CD14-positive monocyte (primary cell): ENCODE results near the gene ZNF710. TPM values are rescaled to one million over a fixed set of nuclear protein-coding genes. Genes with fewer than 3 reads are reported as not detected.
A peak's percentile ranks its signal among the peaks of the same experiment; 100 is the strongest.
"Not testable (repeated sequence)": the region's sequence is repeated elsewhere in the genome, so short reads cannot be mapped to it uniquely, and the experiment has no call there.

Experiments used
- DNase-seq, 3 donors: peaks; one replicate each; pipeline ENCODE4 v3.0.0-alpha.2; 2011 to 2022
- H2AFZ ChIP-seq: 2 replicates; pipeline ENCODE4 v1.6.0; 2012; ENCODE audit warnings: mild to moderate bottlenecking, low read depth, low read length, inconsistent platforms; ENCODE audit not compliant: insufficient read depth, poor library complexity, severe bottlenecking
- H3K27ac ChIP-seq, 2 donors: 1 replicate in 1 of 2; 2 replicates in 1 of 2; pipeline ENCODE4 v1.5.1; 2012 to 2013; ENCODE audit warnings: low read length in 2 of 2, control low read depth in 1 of 2, inconsistent platforms in 1 of 2, low read depth in 1 of 2, mild to moderate bottlenecking in 1 of 2
- H3K27me3 ChIP-seq, 2 donors: one replicate each; pipeline versions ENCODE4 v1.6.0 to v1.6.1; 2011 to 2013; ENCODE audit warnings: low read length in 2 of 2; ENCODE audit not compliant: control insufficient read depth in 2 of 2, insufficient read depth in 2 of 2
- H3K36me3 ChIP-seq, 2 donors: replicated peaks in 1 of 2; 1 replicate in 1 of 2; 2 replicates in 1 of 2; pipeline versions ENCODE4 v1.5.1 to v1.6.1; 2012 to 2013; ENCODE audit warnings: low read length in 2 of 2, control low read depth in 1 of 2, inconsistent platforms in 1 of 2, mild to moderate bottlenecking in 1 of 2; ENCODE audit not compliant: insufficient read depth in 2 of 2, control insufficient read depth in 1 of 2
- H3K4me1 ChIP-seq, 2 donors: 1 replicate in 1 of 2; 2 replicates in 1 of 2; pipeline versions ENCODE4 v1.5.1 to v1.6.1; 2012 to 2013; ENCODE audit warnings: low read length in 2 of 2, control low read depth in 1 of 2, inconsistent platforms in 1 of 2, mild to moderate bottlenecking in 1 of 2, moderate library complexity in 1 of 2; ENCODE audit not compliant: insufficient read depth in 2 of 2, control insufficient read depth in 1 of 2
- H3K4me2 ChIP-seq: replicated peaks from 2 replicates; pipeline ENCODE3; 2012; ENCODE audit warnings: low read length, moderate library complexity, mild to moderate bottlenecking; ENCODE audit not compliant: poor library complexity, severe bottlenecking; ENCODE audit errors: extremely low read depth
- H3K4me3 ChIP-seq, 3 experiments: fragments of 200-600 bp in 1 of 3; sonication (generic) in 1 of 3; replicated peaks in 1 of 3; 1 replicate in 2 of 3; 2 replicates in 1 of 3; pipeline ENCODE4 v1.5.1; 2011 to 2013; ENCODE audit warnings: low read length in 3 of 3, mild to moderate bottlenecking in 3 of 3, control low read depth in 2 of 3, low read depth in 2 of 3, inconsistent platforms in 1 of 3, moderate library complexity in 1 of 3
- H3K79me2 ChIP-seq: 2 replicates; pipeline ENCODE4 v1.6.0; 2012; ENCODE audit warnings: mild to moderate bottlenecking, control low read depth, inconsistent platforms, low read length, moderate library complexity; ENCODE audit not compliant: insufficient read depth
- H3K9ac ChIP-seq: 2 replicates; pipeline ENCODE4 v1.6.0; 2017; ENCODE audit warnings: low read length, mild to moderate bottlenecking; ENCODE audit not compliant: insufficient read depth, poor library complexity, severe bottlenecking
- H3K9me3 ChIP-seq, 2 donors: replicated peaks in 1 of 2; 1 replicate in 1 of 2; 2 replicates in 1 of 2; pipeline versions ENCODE4 v1.5.1 to v1.6.1; 2012 to 2013; ENCODE audit warnings: low read length in 2 of 2, control low read depth in 1 of 2; ENCODE audit not compliant: control insufficient read depth in 1 of 2, insufficient read depth in 1 of 2
- H4K20me1 ChIP-seq: 2 replicates; pipeline ENCODE4 v1.6.0; 2012; ENCODE audit warnings: mild to moderate bottlenecking, low read length, control low read depth, moderate library complexity; ENCODE audit not compliant: insufficient read depth
- H3K27ac Mint-ChIP-seq, 7 donors: one replicate each; pipeline ENCODE4 v1.8.0; 2020; ENCODE audit warnings: mild to moderate bottlenecking in 7 of 7, mixed read lengths in 7 of 7, moderate library complexity in 6 of 7, inconsistent platforms in 2 of 7
- H3K27me3 Mint-ChIP-seq, 3 donors: one replicate each; pipeline ENCODE4 v1.8.0; 2021 to 2022; ENCODE audit warnings: low read depth in 3 of 3, mild to moderate bottlenecking in 3 of 3, mixed read lengths in 3 of 3, moderate library complexity in 3 of 3, inconsistent platforms in 1 of 3
- H3K36me3 Mint-ChIP-seq, 2 donors: one replicate each; pipeline ENCODE4 v1.8.0; 2020; ENCODE audit warnings: mixed read lengths in 2 of 2, inconsistent platforms in 1 of 2, mild to moderate bottlenecking in 1 of 2
- H3K4me1 Mint-ChIP-seq: one replicate; pipeline ENCODE4 v1.8.0; 2020; ENCODE audit warnings: mild to moderate bottlenecking, mixed read lengths
- H3K4me3 Mint-ChIP-seq, 2 donors: one replicate each; pipeline ENCODE4 v1.8.0; 2020; ENCODE audit warnings: mild to moderate bottlenecking in 2 of 2, mixed read lengths in 2 of 2, moderate library complexity in 1 of 2
- H3K9me3 Mint-ChIP-seq, 7 donors: one replicate each; pipeline ENCODE4 v1.8.0; 2020 to 2022; ENCODE audit warnings: mixed read lengths in 7 of 7, mild to moderate bottlenecking in 6 of 7, moderate library complexity in 6 of 7, inconsistent platforms in 2 of 7
- CTCF ChIP-seq: fragments of 200-600 bp; IDR thresholded peaks from one replicate; pipeline ENCODE4 v1.8.0; 2022; ENCODE audit warnings: antibody characterized with exemption, mild to moderate bottlenecking
- WGBS: methylation state at CpG from one replicate; pipeline ENCODE4 v1.1.5; 2013; ENCODE audit warnings: missing lambda C conversion rate; ENCODE audit not compliant: insufficient coverage; 5-methylcytosine and 5-hydroxymethylcytosine counted together
- intact Hi-C, 2 donors: fragments of 100-400 bp; cut with micrococcal nuclease; formaldehyde crosslinking; loops; one replicate each; pipeline versions ENCODE4 v1.15.0 to v1.15.1; 2023
- polyA plus RNA-seq, 3 donors: library from polyadenylated mRNA; depleted of rRNA in 1 of 3; unstranded in 2 of 3; stranded (reverse) in 1 of 3; fragments of 300-500 nt in 2 of 3; fragments of >200 nt in 1 of 3; fragmentation: Illumina TruSeq in 2 of 3; gene quantifications; 1 replicate in 2 of 3; 2 replicates in 1 of 3; pipeline ENCODE4 v1.2.3, GENCODE V29; 2012 to 2021

Gene ZNF710
- polyA plus RNA-seq, 3 donors = 3.4 to 45.6 (median 4.8) TPM

DNA sequence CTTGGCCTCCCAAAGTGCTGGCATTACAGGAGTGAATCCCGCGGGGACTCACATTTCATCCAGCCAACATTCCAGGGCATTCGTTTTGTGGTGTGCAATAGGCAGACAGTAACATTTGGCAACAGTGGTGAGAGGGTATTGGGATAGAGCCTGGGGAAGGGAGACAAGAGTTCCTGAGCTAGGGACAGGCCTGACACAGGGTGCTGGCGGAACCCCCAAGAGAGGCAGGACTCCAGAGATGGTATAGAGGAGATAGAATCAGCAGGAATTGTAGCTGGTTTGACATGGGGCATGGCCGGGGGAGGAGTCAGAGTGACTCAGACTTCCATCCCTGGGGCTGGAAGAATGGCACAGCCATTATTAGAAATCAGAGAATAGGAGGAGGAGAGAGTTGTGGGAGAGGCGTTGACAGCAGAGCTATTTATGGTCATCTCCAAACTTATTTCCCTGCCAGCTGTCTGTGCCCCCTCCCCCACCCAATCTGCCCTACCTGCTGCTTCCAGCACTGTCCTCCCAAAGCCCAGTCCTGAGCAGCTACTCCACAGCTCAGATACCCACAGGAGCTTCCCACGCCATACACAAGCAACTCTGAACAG lies 105.5 kb downstream of the ZNF710 start:
- Histone ChIP-seq H3K27ac (no peak overlapping the region), H3K4me2 (no peak overlapping the region), H3K4me3 (no peak overlapping the region), H2AFZ (no peak overlapping the region), H3K4me1 (peaks cover 7 to 11% of the 10 kb centered on the region in 2 donors), H3K36me3 (no peaks in the 10 kb centered on the region), H3K9me3 (no peaks in the 10 kb centered on the region), H3K27me3 (peaks cover 0 to 2% of the 10 kb centered on the region in 2 donors), H3K9ac (no peak overlapping the region), H4K20me1 (no peaks in the 10 kb centered on the region), H3K79me2 (peaks cover 5% of the 10 kb centered on the region)
- Mint-ChIP-seq H3K4me3 (no peak overlapping the region), H3K27me3 (peaks cover 13 to 22% (median 20%) of the 10 kb centered on the region in 3 donors), H3K27ac (peak overlapping the region in 1 of 7 donors; percentile 2), H3K36me3 (peaks cover 0 to 1% of the 10 kb centered on the region in 2 donors), H3K9me3 (peaks cover 0 to 2% (median 0%) of the 10 kb centered on the region in 7 donors), H3K4me1 (peaks cover 13% of the 10 kb centered on the region)
- DNase-seq = no peak
- intact Hi-C loops = no loop called here
- TF ChIP-seq CTCF = no peak
- 96% methylated on average over 2 of the region's 7 CpGs for WGBS

DNA sequence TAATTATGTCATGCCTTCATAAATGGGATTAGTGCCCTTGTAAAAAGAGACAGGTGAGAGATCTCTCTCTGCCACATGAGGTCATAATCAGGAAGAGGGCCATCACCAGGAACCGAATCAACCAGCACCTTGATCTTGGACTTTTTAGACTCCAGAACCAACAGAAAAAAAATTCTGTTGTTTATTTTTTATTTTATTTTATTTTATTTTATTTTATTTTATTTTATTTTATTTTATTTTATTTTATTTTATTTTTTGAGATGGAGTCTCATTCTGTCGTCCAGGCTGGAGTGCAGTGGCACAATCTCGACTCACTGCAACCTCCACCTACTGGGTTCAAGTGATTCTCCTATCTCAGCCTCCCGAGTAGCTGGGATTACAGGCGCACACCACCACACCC lies 106.9 kb downstream of the ZNF710 start:
- not testable (repeated sequence) for H3K4me1 Mint-ChIP-seq

DNA sequence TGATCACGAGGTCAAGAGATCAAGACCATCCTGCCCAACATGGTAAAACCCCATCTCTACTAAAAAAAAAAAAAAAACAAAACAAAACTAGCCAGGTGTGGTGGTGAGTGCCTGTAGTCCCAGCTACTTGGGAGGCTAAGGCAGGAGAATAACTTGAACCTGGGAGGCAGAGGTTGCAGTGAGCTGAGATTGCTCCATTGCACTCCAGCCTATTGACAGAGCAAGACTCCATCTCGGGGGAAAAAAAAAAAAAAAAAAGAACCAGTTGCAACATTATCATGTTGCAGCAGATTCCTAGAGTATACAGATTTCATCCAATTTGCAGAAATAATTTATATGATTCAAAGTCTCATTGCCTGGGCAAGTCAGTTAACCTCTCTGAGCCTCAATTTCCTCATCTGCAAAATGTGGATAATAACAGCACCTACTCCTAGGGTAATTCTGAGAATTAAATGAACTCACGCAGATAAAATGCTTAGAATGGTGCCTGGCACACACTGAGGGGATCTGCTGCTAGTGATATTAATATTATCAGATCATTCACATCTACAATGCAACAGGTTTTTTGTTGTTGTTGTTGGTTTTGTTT lies 108.1 kb downstream of the ZNF710 start:
- WGBS = no CpG with 5 or more reads among the region's 3 CpGs
- H3K4me3 Mint-ChIP-seq, H3K4me2 ChIP-seq, H3K27me3 ChIP-seq, H3K4me1 Mint-ChIP-seq, H3K27ac Mint-ChIP-seq, H3K9ac ChIP-seq, H3K4me3 ChIP-seq, H2AFZ ChIP-seq, DNase-seq, H3K9me3 Mint-ChIP-seq, H3K27ac ChIP-seq, H3K4me1 ChIP-seq, H4K20me1 ChIP-seq, H3K9me3 ChIP-seq, H3K36me3 ChIP-seq, H3K79me2 ChIP-seq, intact Hi-C loops, H3K36me3 Mint-ChIP-seq: not testable (repeated sequence)
- peaks cover 5 to 12% (median 10%) of the 10 kb centered on the region in 3 donors for H3K27me3 Mint-ChIP-seq

More for the DNA sequence above, 106.9 kb downstream of the ZNF710 start:
- H3K36me3 Mint-ChIP-seq, H3K9ac ChIP-seq, H3K4me3 Mint-ChIP-seq, H3K4me1 ChIP-seq, H3K36me3 ChIP-seq, H3K9me3 ChIP-seq, H3K27ac ChIP-seq, H4K20me1 ChIP-seq, H3K79me2 ChIP-seq, H3K27ac Mint-ChIP-seq, intact Hi-C loops, H3K4me3 ChIP-seq, DNase-seq, H3K4me2 ChIP-seq, H3K27me3 ChIP-seq, H3K9me3 Mint-ChIP-seq, H2AFZ ChIP-seq: not testable (repeated sequence)
- WGBS = 80% methylated on average over 1 of the region's 5 CpGs
- H3K27me3 Mint-ChIP-seq = peaks cover 13 to 21% (median 17%) of the 10 kb centered on the region in 3 donors
